K562 (cell line): ENCODE results near the gene CDH18. TPM values are rescaled to one million over a fixed set of nuclear protein-coding genes. Genes with fewer than 3 reads are reported as not detected.

Source experiments
- ATAC-seq: fragments of 200-7000 bp; cut with Tn5 transposase; 3 replicates; pipeline ENCODE4 v1.9.1; 2020; ENCODE audit warnings: moderate library complexity
- BruUV-seq: library from RNA; stranded (reverse); fragments of 400-500 nt; replicated peaks from 2 replicates; lab custom pipeline; 2021; lab: Mats Ljungman, UMichigan
- CTCF ChIA-PET: fragments of 300-600 bp; formaldehyde crosslinking; extraction: SDS; loops from one replicate; lab custom pipeline; 2021; ENCODE audit warnings: low intra/inter-chr PET ratio; lab: Yijun Ruan, JAX
- POLR2A ChIA-PET: fragments of 300-600, 350-650 bp; sonication (Branson Sonifier 250); formaldehyde crosslinking; extraction: SDS; loops from one replicate; lab custom pipeline; 2021; ENCODE audit warnings: antibody characterized with exemption, inconsistent platforms; lab: Yijun Ruan, JAX
- DNase-seq, 4 experiments: peaks; one replicate each; pipeline versions ENCODE4 v3.0.0 to v3.0.0-alpha.2; 2011 to 2018; ENCODE audit warnings: low spot score in 3 of 4, mixed read lengths in 3 of 4; ENCODE audit errors: extremely low read depth in 1 of 4
- FAIRE-seq: peaks from 2 replicates; lab custom pipeline; 2011; peaks lifted over from hg19 to GRCh38; lab: Jason Lieb, UNC
- H2AFZ ChIP-seq: 2 replicates; pipeline ENCODE4 v1.6.0; 2011; ENCODE audit warnings: low read depth, low read length, control low read depth, inconsistent platforms
- H3K27ac ChIP-seq: fragments of 200-600 bp; 3 replicates; pipeline ENCODE4 v1.8.0; 2011; ENCODE audit warnings: low read depth, mild to moderate bottlenecking, control low read depth, inconsistent platforms, low read length, moderate library complexity, mixed read lengths; ENCODE audit errors: extremely low read depth
- H3K27me3 ChIP-seq, 2 experiments: fragments of 300-600 bp in 1 of 2; 2 replicates in 1 of 2; 3 replicates in 1 of 2; pipeline versions ENCODE4 v1.6.0 to v1.8.0; 2011; ENCODE audit warnings: inconsistent platforms in 2 of 2, low read length in 2 of 2, mild to moderate bottlenecking in 1 of 2, mixed read lengths in 1 of 2, moderate library complexity in 1 of 2; ENCODE audit not compliant: control insufficient read depth in 2 of 2, insufficient read depth in 2 of 2
- H3K36me3 ChIP-seq: fragments of 300-600 bp; 3 replicates; pipeline ENCODE4 v1.8.0; 2011; ENCODE audit warnings: mild to moderate bottlenecking, low read length, inconsistent platforms; ENCODE audit not compliant: control insufficient read depth, insufficient read depth
- H3K4me1 ChIP-seq, 2 experiments: fragments of 200-600 bp in 1 of 2; replicated peaks in 1 of 2; 2 replicates in 1 of 2; 3 replicates in 1 of 2; pipeline versions ENCODE4 v1.5.1 to v1.8.0; 2011; ENCODE audit warnings: inconsistent platforms in 2 of 2, low read length in 2 of 2, mild to moderate bottlenecking in 1 of 2, mixed read lengths in 1 of 2, moderate library complexity in 1 of 2; ENCODE audit not compliant: control insufficient read depth in 2 of 2, insufficient read depth in 2 of 2
- H3K4me2 ChIP-seq: 2 replicates; pipeline ENCODE4 v1.6.1; 2011; ENCODE audit warnings: low read length, control low read depth, inconsistent platforms, mixed read lengths; ENCODE audit not compliant: insufficient read depth
- H3K4me3 ChIP-seq: fragments of 200-600 bp; sonication (generic), shearing (Covaris generic); 2 replicates; pipeline ENCODE4 v1.5.1; 2016; ENCODE audit warnings: control low read depth, inconsistent platforms
- H3K79me2 ChIP-seq: fragments of 200-600 bp; 3 replicates; pipeline ENCODE4 v1.8.0; 2011; ENCODE audit warnings: low read length, inconsistent platforms; ENCODE audit not compliant: control insufficient read depth, insufficient read depth
- H3K9ac ChIP-seq, 2 experiments: 2 replicates each; pipeline versions ENCODE4 v1.6.0 to v1.6.1; 2011; ENCODE audit warnings: low read depth in 2 of 2, low read length in 2 of 2, control low read depth in 1 of 2, inconsistent platforms in 1 of 2, mild to moderate bottlenecking in 1 of 2, mixed read lengths in 1 of 2; ENCODE audit not compliant: insufficient read depth in 1 of 2
- H3K9me1 ChIP-seq: one replicate; pipeline ENCODE4 v1.6.0; 2011; ENCODE audit warnings: inconsistent platforms, mild to moderate bottlenecking, low read length, moderate library complexity; ENCODE audit not compliant: control insufficient read depth, insufficient read depth
- H3K9me3 ChIP-seq: replicated peaks from 2 replicates; pipeline ENCODE4 v1.5.1; 2011; ENCODE audit warnings: low read depth, low read length, inconsistent platforms; ENCODE audit not compliant: control insufficient read depth, insufficient read depth
- H4K20me1 ChIP-seq: replicated peaks from 2 replicates; pipeline ENCODE4 v1.6.1; 2011; ENCODE audit warnings: low read length, inconsistent platforms, mixed read lengths; ENCODE audit not compliant: control insufficient read depth, insufficient read depth
- COPS2 ChIP-seq: fragments of 450-650 bp; conservative IDR thresholded peaks from 2 replicates; pipeline ENCODE4 v1.6.1; 2016; ENCODE audit warnings: mild to moderate bottlenecking, moderate library complexity
- MAFG ChIP-seq: fragments of 450-650 bp; conservative IDR thresholded peaks from 2 replicates; pipeline ENCODE4 v1.6.1; 2016; ENCODE audit warnings: missing genetic modification characterization, missing compliant biosample characterization
- SNIP1 ChIP-seq: fragments of 450-650 bp; IDR thresholded peaks from 2 replicates; pipeline ENCODE4 v1.7.1; 2017; ENCODE audit warnings: low read depth, mild to moderate bottlenecking
- ZNF121 ChIP-seq: sonication (generic); formaldehyde crosslinking; conservative IDR thresholded peaks from 2 replicates; pipeline ENCODE4 v1.8.0; 2022; ENCODE audit warnings: missing genetic modification reagents
- ZNF699 ChIP-seq: fragments of 250-450 bp; sonication (Bioruptor Pico); IDR thresholded peaks from 2 replicates; pipeline ENCODE4 v1.8.0; 2021; ENCODE audit warnings: mild to moderate bottlenecking, moderate library complexity; ENCODE audit not compliant: insufficient replicate concordance
- WGBS: fragments of 100-300 bp; shearing (Covaris generic); methylation state at CpG from one replicate; pipeline ENCODE4 v1.1.6; 2016; ENCODE audit warnings: low coverage, mixed read lengths; ENCODE audit not compliant: insufficient coverage; ENCODE audit errors: missing lambda C conversion rate; 5-methylcytosine and 5-hydroxymethylcytosine counted together
- in situ Hi-C: fragments of 300-500 bp; cut with MboI; formaldehyde crosslinking; loops from 4 replicates; pipeline ENCODE4 v1.15.0; 2018; ENCODE audit warnings: inconsistent platforms, mixed read lengths
- intact Hi-C: fragments of 100-400 bp; cut with micrococcal nuclease; formaldehyde crosslinking; loops from 2 replicates; pipeline ENCODE4 v1.14.2; 2022
- polyA plus RNA-seq, 8 experiments: library from polyadenylated mRNA; depleted of rRNA in 4 of 8; stranded (reverse) in 5 of 8; unstranded in 3 of 8; fragments of >200 nt; fragmentation: Nextera tagmentation in 2 of 8; fragmentation: Illumina TruSeq in 1 of 8; extraction: Ambion mirVana in 2 of 8; extraction: Trizol in 1 of 8; gene quantifications; 2 replicates each; pipeline versions ENCODE4 v1.2.1 to v1.2.3, GENCODE V29; 2011 to 2014; ENCODE audit warnings: inconsistent platforms in 1 of 8, missing spikeins in 1 of 8
- total RNA-seq, 7 experiments: library from RNA; depleted of rRNA in 6 of 7; stranded (reverse); fragments of >200 nt in 6 of 7; fragmentation: Illumina TruSeq in 2 of 7; extraction: Trizol in 2 of 7; gene quantifications; 2 replicates each; pipeline versions ENCODE4 v1.2.1 to v1.2.3, GENCODE V29; 2011 to 2021; ENCODE audit warnings: low replicate concordance in 1 of 7
- TF ChIP-seq, protein P1 (sequence below), 2 experiments: fragments of 250-450 bp in 1 of 2; fragments of 450-650 bp in 1 of 2; sonication (Bioruptor Pico) in 1 of 2; IDR thresholded peaks; 2 replicates each; pipeline versions ENCODE4 v1.6.1 to v1.8.0; 2016 to 2021; ENCODE audit warnings: mild to moderate bottlenecking in 2 of 2, moderate library complexity in 2 of 2, missing compliant biosample characterization in 1 of 2, missing genetic modification characterization in 1 of 2
- TF ChIP-seq, protein P2 (sequence below), 2 experiments: fragments of 450-650 bp; formaldehyde crosslinking in 1 of 2; IDR thresholded peaks; 2 replicates each; pipeline versions ENCODE4 v1.4.0 to v1.6.1; 2014 to 2020; ENCODE audit warnings: mild to moderate bottlenecking in 2 of 2, borderline replicate concordance in 1 of 2, low read depth in 1 of 2

The CDH18 gene
- total and polyA plus RNA-seq, 9 of the 15 experiments (the other 6 are each of a cell fraction or from before 2014, with no cell fraction given), result 0.18 to 1.4 (median 0.31) TPM

- Histone ChIP-seq H3K4me2 (no peak overlapping the region), H3K27ac (no peak overlapping the region), H3K4me3 (no peak overlapping the region), H3K9ac (no peak overlapping the region), H3K9me3 (no peaks in the 10 kb centered on the region), H4K20me1 (no peaks in the 10 kb centered on the region), H3K9me1 (no peaks in the 10 kb centered on the region), H2AFZ (no peak overlapping the region), H3K27me3 (no peaks in the 10 kb centered on the region), H3K4me1 (no peaks in the 10 kb centered on the region), H3K79me2 (no peaks in the 10 kb centered on the region), H3K36me3 (no peaks in the 10 kb centered on the region)
- intact Hi-C loops (no loop called here), in situ Hi-C loops (no loop called here)
- ChIA-PET POLR2A (no interaction called here), CTCF (no interaction called here)
- TF ChIP-seq COPS2, result no peak
- TF ChIP-seq, protein P1, sequence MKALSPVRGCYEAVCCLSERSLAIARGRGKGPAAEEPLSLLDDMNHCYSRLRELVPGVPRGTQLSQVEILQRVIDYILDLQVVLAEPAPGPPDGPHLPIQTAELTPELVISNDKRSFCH (CRISPR knock-in tag; IDR thresholded peaks at IDR 0.05), result no peak
- TF ChIP-seq, protein P1 (tag; IDR thresholded peaks at IDR 0.05), result no peak
- TF ChIP-seq SNIP1, result no peak
- TF ChIP-seq ZNF699, result no peak
- TF ChIP-seq, protein P2, sequence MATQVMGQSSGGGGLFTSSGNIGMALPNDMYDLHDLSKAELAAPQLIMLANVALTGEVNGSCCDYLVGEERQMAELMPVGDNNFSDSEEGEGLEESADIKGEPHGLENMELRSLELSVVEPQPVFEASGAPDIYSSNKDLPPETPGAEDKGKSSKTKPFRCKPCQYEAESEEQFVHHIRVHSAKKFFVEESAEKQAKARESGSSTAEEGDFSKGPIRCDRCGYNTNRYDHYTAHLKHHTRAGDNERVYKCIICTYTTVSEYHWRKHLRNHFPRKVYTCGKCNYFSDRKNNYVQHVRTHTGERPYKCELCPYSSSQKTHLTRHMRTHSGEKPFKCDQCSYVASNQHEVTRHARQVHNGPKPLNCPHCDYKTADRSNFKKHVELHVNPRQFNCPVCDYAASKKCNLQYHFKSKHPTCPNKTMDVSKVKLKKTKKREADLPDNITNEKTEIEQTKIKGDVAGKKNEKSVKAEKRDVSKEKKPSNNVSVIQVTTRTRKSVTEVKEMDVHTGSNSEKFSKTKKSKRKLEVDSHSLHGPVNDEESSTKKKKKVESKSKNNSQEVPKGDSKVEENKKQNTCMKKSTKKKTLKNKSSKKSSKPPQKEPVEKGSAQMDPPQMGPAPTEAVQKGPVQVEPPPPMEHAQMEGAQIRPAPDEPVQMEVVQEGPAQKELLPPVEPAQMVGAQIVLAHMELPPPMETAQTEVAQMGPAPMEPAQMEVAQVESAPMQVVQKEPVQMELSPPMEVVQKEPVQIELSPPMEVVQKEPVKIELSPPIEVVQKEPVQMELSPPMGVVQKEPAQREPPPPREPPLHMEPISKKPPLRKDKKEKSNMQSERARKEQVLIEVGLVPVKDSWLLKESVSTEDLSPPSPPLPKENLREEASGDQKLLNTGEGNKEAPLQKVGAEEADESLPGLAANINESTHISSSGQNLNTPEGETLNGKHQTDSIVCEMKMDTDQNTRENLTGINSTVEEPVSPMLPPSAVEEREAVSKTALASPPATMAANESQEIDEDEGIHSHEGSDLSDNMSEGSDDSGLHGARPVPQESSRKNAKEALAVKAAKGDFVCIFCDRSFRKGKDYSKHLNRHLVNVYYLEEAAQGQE (IDR thresholded peaks at IDR 0.05; ENCODE audit: borderline replicate concordance), result no peak
- TF ChIP-seq, protein P2 (CRISPR knock-in tag; IDR thresholded peaks at IDR 0.05; ENCODE audit: low read depth), result no peak
- TF ChIP-seq MAFG, result no peak
- TF ChIP-seq ZNF121 (CRISPR knock-in tag), result no peak
- DNase-seq (no peak), FAIRE-seq (no peak), ATAC-seq (no peak)
- BruUV-seq, result no TSS peak
- WGBS, result 5% methylated on average over 2 of the region's 2 CpGs
These were observed 368.4 kb downstream of the CDH18 start for GRCh38 chr5:19619571-19619970.
